Chondrocyte (in vitro differentiated cells): ENCODE measurements around the gene NYNRIN. TPM values are rescaled to one million over a fixed set of nuclear protein-coding genes. Genes with fewer than 3 reads are reported as not detected.

Experiments used
- DNase-seq: peaks from one replicate; pipeline ENCODE4 v3.0.0; 2021; ENCODE audit warnings: mixed read lengths, low spot score
- H3K27ac Mint-ChIP-seq: one replicate; pipeline ENCODE4 v1.8.0; 2021; ENCODE audit warnings: mild to moderate bottlenecking, moderate library complexity, mixed read lengths; ENCODE audit not compliant: unreplicated experiment
- H3K27me3 Mint-ChIP-seq: 2 replicates; pipeline ENCODE4 v1.8.0; 2021; ENCODE audit warnings: low read depth, mixed read lengths
- H3K36me3 Mint-ChIP-seq: 2 replicates; pipeline ENCODE4 v1.8.0; 2021; ENCODE audit warnings: low read depth, mixed read lengths
- H3K4me1 Mint-ChIP-seq: 2 replicates; pipeline ENCODE4 v1.8.0; 2021; ENCODE audit warnings: low read depth, mild to moderate bottlenecking, mixed read lengths
- H3K4me3 Mint-ChIP-seq: one replicate; pipeline ENCODE4 v1.8.0; 2021; ENCODE audit warnings: mild to moderate bottlenecking, moderate library complexity, mixed read lengths; ENCODE audit not compliant: unreplicated experiment
- H3K9me3 Mint-ChIP-seq: 2 replicates; pipeline ENCODE4 v1.8.0; 2021; ENCODE audit warnings: low read depth, mixed read lengths
- total RNA-seq: library from RNA; stranded (reverse); gene quantifications from 3 replicates; pipeline ENCODE4 v1.2.1, GENCODE V29; 2021
- TF ChIP-seq, protein P1 (sequence below): fragments of 200-600 bp; sonication (generic); IDR thresholded peaks from 2 replicates; pipeline ENCODE4 v1.5.0; 2021; ENCODE audit warnings: antibody characterized with exemption, mild to moderate bottlenecking, moderate library complexity

Gene NYNRIN
- total RNA-seq, 1 donor from 2014 or later = 21.0 TPM

DNA sequence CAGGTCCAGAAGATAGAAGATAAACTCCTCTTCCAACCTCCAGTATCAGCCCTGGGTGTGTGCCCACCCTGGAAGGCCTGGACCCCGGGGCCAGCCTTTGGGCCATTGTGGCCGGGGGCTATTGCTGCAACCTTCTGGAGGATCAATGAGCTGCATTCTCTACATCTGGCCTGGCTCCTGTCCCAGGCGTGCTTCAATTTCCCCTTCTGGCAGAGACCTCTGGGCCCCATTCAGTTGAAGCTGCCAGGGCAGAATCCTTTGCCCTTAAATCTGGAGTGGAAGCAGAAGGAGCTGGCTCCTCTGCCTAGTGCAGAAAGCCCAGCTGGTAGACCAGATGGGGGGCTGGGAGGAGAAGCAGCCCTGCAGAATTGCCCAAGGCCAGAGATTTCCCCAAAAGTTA lies 10.0 kb downstream of the NYNRIN start:
- Mint-ChIP-seq H3K27ac (no peak overlapping the region), H3K27me3 (no peaks in the 10 kb centered on the region), H3K9me3 (no peaks in the 10 kb centered on the region), H3K36me3 (peaks cover 21% of the 10 kb centered on the region), H3K4me1 (peaks cover 7% of the 10 kb centered on the region), H3K4me3 (no peak overlapping the region)
- no peak for DNase-seq
- TF ChIP-seq, protein P1, sequence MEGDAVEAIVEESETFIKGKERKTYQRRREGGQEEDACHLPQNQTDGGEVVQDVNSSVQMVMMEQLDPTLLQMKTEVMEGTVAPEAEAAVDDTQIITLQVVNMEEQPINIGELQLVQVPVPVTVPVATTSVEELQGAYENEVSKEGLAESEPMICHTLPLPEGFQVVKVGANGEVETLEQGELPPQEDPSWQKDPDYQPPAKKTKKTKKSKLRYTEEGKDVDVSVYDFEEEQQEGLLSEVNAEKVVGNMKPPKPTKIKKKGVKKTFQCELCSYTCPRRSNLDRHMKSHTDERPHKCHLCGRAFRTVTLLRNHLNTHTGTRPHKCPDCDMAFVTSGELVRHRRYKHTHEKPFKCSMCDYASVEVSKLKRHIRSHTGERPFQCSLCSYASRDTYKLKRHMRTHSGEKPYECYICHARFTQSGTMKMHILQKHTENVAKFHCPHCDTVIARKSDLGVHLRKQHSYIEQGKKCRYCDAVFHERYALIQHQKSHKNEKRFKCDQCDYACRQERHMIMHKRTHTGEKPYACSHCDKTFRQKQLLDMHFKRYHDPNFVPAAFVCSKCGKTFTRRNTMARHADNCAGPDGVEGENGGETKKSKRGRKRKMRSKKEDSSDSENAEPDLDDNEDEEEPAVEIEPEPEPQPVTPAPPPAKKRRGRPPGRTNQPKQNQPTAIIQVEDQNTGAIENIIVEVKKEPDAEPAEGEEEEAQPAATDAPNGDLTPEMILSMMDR = no peak

DNA sequence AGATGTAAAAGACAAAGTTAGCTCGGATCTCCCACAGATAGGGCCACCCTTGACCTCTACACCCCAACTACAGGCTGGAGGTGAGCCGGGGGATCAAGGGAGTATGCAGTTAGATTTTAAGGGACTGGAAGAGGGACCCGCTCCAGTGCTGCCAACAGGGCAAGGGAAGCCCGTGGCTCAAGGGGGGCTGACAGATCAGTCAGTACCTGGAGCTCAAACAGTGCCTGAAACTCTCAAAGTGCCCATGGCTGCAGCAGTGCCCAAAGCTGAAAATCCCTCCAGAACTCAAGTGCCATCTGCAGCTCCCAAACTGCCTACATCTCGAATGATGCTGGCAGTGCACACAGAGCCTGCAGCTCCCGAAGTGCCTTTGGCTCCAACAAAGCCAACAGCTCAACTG lies 10.4 kb downstream of the NYNRIN start:
- no peaks in the 10 kb centered on the region for H3K27me3 Mint-ChIP-seq
- peaks cover 23% of the 10 kb centered on the region for H3K36me3 Mint-ChIP-seq
- DNase-seq = no peak
- H3K27ac Mint-ChIP-seq = no peak overlapping the region
- H3K9me3 Mint-ChIP-seq = no peaks in the 10 kb centered on the region
- no peak overlapping the region for H3K4me3 Mint-ChIP-seq
- peaks cover 3% of the 10 kb centered on the region for H3K4me1 Mint-ChIP-seq
- TF ChIP-seq, protein P1 = no peak

DNA sequence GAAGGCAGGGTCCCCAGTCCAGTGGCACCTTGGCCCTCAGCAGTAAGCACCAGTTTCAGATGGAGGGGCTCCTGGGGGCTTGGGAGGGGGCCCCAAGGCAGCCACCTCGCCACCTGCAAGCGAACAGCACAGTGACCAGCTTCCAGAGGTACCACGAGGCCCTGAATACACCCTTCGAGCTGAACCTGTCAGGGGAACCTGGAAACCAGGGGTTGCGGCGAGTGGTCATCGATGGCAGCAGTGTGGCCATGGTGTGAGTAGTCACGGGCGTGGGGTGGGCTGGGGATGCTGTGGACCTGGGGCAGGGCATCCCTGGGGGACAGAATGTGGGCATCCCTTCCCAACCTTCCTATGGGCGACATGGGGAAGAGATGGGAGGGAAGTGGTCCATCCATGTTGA lies 11.2 kb downstream of the NYNRIN start:
- no peak for DNase-seq
- H3K27me3 Mint-ChIP-seq = no peaks in the 10 kb centered on the region
- H3K9me3 Mint-ChIP-seq = no peaks in the 10 kb centered on the region
- TF ChIP-seq, protein P1 = no peak
- H3K4me1 Mint-ChIP-seq = no peaks in the 10 kb centered on the region
- H3K36me3 Mint-ChIP-seq = peaks cover 28% of the 10 kb centered on the region
- H3K4me3 Mint-ChIP-seq = no peak overlapping the region
- no peak overlapping the region for H3K27ac Mint-ChIP-seq

DNA sequence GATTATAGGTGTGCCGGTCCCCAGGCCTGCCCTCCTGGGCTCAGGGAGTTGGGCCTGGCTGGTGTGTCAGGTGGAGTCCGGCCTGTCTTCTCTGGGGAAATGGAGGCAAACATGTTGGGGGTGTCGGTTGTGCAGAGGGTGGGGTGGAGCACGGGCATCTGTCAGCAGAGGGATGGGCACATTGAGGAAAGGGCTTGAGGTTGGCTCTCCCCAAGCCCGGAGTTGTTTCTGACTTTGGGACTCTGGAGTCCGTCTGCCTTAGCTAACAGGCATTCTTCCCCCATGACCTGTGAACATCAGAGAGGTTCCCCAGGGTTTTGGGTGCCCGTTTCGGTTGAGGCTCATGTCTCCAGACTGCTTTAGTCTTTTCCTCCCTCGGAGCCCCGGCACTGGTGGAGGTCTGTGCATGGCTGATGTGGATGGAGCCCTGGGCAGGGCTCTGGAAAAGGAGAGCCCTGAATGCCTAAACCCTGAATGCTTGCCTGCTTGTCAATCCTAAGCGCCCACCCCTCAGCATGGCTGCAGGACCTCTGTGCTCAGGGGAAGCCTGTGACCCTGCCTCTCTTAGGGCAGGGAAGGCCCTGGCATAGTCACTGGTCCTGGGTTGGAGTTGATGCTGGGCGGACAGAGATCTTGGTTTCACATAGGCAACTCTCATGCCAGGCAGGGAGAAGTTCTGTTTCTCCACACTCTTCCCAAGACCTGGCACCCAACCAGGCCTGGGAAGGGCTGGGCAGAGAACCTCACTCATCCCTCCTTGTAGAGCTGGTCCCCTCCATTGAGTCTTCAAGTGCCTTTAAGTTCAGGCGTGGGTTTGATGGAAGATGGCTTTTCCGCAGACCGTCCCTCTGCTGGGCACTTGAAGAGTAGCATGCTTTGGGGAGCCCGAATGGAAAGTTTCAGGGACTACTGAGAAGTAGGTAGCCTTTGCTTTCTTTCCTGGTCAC lies 12.9 kb downstream of the NYNRIN start:
- Mint-ChIP-seq H3K9me3 (no peaks in the 10 kb centered on the region), H3K27me3 (no peaks in the 10 kb centered on the region), H3K4me1 (no peaks in the 10 kb centered on the region), H3K36me3 (peaks cover 28% of the 10 kb centered on the region), H3K27ac (no peak overlapping the region), H3K4me3 (no peak overlapping the region)
- DNase-seq = no peak
- TF ChIP-seq, protein P1 = peak; percentile 81

DNA sequence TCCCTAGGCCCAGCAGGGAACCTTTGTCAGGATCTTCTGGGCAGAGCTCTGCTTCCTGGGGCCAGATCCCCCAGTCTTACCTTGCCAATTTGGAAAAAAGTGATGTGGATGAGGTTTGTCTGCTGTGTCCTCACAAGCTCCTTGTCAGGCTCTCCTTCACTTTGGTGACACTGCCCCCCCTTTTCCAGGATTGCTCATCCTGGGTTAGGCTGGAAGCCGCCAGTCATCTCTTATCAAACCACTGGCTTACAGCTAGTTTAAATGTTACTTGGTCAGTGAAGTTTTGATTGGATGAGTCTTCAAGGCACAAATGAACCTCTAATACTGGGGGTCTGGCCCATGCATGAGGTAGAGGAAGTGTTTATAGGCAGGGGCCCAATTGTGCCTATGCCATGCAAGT lies 15.3 kb downstream of the NYNRIN start:
- Mint-ChIP-seq H3K4me1 (no peaks in the 10 kb centered on the region), H3K4me3 (no peak overlapping the region), H3K27me3 (no peaks in the 10 kb centered on the region), H3K27ac (no peak overlapping the region), H3K9me3 (no peaks in the 10 kb centered on the region), H3K36me3 (peaks cover 28% of the 10 kb centered on the region)
- TF ChIP-seq, protein P1 = no peak
- no peak for DNase-seq
